ENCODE data around the gene EIF4B.
A peak's percentile ranks its signal among the peaks of the same experiment; 100 is the strongest.

EIF4B gene

GRCh38 chr12:53060064-53060720, 53.9 kb downstream of the EIF4B start:
- no peak for DNase-seq

DNA sequence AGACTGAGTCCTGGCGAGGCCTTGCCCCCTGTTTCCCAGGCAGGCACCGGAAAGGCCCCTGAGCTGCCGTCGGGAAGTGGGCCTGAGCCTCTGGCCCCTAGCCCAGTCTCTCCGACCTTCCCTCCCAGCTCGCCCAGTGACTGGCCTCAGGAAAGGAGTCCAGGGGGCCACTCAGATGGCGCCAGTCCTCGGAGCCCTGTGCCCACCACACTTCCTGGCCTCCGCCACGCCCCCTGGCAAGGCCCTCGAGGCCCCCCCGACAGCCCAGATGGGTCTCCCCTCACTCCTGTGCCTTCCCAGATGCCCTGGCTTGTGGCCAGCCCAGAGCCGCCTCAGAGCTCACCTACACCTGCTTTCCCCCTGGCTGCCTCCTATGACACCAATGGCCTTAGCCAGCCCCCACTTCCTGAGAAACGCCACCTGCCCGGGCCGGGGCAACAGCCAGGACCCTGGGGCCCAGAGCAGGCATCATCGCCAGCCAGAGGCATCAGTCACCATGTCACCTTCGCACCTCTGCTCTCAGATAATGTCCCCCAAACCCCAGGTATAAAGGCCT, 54.5 kb downstream of the EIF4B start:
- DNase-seq, result no peak

DNA sequence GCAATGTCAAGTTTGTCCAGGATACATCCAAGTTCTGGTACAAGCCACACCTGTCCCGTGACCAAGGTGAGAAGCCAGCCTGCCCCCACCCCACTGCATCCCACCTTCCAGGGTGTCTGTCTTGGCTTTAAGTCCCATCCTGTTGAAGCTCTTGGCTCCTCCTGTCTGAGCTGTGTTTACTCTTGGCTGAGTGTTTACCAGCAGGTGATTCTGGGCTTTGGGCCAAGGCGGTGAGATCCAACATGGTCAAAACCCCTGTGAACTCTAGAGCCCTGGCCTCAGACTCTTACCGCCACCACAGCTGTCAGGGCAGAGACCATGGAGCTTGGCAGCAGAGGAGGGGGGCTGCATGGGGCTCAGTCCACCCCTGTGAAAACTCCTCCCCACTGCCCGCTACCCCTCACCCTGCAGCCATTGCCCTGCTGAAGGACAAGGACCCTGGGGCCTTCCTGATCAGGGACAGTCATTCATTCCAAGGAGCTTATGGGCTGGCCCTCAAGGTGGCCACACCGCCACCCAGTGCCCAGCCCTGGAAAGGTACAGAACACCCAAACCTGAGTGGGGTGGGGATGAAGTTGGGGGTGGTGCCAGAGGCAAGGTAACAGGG, 55.3 kb downstream of the EIF4B start:
- DNase-seq, result no peak

DNA sequence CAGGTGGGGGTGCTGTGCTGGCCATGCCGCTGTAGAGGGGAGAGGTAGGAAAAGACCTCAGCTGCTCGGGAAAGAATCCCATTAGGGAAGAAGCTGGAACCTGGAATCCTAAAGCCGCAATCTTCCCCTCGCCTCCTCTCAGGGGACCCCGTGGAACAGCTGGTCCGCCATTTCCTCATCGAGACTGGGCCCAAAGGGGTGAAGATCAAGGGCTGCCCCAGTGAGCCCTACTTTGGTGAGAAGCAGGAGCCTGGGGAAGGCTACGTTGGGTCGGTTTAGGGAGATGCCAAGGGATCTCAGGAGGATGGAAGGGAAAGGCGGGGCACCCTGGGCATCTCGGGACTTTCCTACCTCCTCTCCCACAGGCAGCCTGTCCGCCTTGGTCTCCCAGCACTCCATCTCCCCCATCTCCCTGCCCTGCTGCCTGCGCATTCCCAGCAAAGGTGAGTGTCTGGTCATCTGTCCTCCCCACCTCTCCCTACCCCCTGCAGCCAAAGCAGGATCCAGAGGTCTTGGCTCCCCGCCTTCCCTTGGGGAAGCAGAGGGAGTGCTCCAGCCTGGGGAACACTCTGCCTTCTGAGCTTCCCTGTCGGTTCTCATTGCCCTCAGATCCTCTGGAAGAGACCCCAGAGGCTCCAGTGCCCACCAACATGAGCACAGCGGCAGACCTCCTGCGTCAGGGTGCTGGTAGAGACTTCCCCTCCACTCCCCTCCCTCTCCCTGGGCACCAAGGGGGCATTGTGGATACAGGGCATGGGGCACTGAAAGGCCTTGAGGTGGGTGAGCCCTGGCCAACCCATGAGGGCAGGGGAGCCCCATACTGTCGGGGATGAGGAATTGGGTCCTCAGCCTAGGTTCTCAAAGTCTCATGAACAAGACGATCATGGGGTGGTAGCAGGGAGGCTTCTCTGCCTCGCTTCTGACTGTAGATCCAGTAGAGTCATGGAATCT, 56.0 kb downstream of the EIF4B start:
- DNase-seq, result no peak

GRCh38 chr12:53062977-53063707, 56.9 kb downstream of the EIF4B start:
- no peak for DNase-seq

- DNase-seq, result no peak
Observed at GRCh38 chr12:53063708-53064612, 57.7 kb downstream of the EIF4B start.

GRCh38 chr12:53064613-53065436, 58.6 kb downstream of the EIF4B start:
- DNase-seq, result no peak

DNA sequence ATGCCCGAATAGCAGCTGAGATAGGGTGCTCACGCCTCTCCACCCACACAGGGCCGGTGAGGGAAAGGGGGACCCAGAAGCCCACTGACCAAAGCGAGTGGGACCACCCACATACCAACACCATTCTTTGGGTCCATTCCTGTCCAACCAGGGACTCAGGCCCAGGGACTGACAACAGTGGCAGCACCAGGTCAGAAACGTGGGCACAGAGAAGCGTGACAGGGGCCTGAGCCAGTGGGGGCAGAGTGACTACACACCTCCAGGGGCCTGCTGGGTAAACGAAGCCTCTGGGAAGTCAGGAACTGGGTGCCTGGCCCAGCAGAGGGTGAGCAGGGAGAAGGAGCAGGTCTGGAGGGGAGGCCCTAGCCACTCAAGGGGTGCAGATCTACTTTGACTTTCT, 59.2 kb downstream of the EIF4B start:
- no peak for DNase-seq

GRCh38 chr12:53065975-53066931, 60.0 kb downstream of the EIF4B start:
- peak; percentile 21 to 51 (median 36) for DNase-seq

DNA sequence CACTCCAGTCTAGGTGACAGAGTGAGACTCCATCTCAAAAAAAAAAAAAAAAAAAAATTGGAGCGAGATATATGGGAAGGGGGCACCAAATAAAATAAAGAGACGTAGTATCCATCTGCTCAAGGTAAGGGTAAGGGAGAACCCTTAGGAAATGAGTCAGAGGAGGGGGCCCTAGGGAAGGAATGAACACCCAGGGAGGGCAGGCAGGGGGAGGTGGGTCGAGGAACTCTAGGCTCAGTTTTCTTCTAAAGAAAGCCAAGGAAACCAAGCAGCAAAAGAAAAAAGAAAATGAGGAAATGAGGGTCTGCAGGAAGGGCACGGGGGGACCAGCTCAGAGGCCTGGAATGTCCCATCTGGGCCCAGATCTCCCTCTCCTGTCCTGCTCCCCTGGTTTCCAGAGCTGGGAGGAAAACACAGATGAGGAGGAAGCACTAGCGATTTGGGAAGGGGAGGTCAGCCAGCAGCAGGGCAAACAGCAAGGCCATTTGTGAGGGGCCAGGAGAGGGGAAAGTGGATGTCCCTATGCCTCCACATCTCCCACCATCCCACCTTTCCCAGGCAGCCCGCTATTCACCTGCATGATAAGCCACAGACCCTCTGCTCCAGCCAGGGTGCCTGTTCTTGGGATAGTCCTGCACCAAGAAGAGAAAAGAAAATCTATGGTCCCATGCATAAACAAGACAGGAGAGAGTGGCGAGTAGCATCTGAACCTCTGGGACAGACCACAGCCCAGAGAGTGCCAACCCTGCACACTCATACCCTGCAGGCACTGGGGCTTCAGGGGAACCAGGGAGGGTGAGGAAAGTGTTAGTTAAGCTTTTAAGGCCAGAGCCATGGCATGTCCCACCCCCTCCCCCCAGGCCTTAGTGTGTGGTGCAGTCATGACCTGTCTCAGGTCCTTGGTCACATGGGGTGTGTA, 61.1 kb downstream of the EIF4B start:
- no peak for DNase-seq

DNA sequence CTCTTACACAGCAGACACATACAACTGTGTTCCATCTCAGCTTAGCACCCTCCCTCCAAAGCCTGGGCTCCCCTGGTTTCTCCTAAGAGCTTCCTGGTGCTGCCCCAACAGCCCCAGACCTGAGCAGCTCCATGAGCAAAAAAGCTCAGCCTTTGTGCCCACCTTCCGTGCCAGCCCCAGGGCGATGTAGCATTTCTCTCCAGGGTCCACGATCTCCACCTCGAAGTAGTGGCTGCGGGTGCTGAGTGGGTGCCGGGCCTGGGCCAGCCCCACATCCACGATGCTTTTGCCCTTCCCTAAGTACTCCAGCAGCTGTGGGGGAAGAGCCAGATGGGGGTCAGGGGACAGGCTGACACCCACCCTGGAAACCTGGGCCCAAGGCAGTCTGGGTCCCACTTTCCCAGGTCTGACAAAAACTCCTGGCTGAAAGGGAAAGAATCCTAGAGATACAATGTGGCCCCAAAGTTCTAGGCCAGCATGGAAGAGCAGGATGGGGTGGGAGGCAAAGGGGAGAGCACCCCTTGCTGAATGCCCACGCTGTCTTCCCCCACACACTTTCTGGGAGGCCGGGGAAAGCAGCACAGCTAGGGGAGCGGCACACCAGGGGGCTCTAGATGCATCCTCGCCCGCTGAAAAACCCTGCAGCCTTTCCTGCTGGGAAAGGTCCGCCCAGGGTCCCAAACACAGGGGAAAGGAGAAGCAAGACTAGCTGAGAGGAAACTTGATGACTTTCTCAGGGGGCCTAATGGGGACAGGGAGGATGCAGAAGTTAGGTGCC, 61.9 kb downstream of the EIF4B start:
- DNase-seq, result no peak

DNA sequence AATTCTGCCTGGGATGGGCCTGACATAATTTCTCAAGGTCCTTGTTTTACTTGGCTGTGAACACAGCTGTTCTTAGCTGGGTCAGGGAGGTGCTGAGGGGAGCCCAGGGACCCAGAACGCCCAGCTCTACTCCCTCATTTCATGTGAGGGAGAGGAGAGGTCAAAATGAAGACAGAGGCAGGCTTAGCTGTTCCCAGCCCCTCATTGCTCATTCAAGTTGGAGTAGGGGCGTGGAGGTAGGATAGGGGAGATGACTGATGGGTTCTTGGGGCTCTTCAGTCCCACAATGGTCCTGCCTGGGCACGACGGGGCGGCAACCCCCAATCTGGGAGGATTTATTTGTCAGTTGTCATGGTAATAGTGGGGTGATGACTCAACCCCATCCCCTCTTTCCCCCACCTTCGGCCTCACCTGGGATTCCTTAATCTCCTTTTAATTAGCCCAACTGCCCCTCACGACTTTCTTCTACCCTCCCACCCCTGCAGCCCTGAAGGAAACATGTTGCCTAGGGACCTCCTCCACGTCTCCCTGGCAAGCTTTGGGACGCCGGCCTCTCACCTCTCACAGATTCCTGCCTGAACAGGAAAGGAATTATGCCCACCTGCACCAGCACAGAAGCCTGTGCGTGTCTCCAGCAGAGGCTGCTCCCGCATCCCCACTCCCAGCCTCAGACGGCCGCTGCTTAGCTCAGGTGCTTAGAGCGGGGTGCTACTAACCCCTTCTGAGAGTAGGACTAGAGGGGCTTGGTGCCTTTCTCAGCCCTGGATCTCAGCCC, 62.7 kb downstream of the EIF4B start:
- DNase-seq, result no peak

- DNase-seq, result no peak
Observed at GRCh38 chr12:53069621-53070410, 63.6 kb downstream of the EIF4B start.

DNA sequence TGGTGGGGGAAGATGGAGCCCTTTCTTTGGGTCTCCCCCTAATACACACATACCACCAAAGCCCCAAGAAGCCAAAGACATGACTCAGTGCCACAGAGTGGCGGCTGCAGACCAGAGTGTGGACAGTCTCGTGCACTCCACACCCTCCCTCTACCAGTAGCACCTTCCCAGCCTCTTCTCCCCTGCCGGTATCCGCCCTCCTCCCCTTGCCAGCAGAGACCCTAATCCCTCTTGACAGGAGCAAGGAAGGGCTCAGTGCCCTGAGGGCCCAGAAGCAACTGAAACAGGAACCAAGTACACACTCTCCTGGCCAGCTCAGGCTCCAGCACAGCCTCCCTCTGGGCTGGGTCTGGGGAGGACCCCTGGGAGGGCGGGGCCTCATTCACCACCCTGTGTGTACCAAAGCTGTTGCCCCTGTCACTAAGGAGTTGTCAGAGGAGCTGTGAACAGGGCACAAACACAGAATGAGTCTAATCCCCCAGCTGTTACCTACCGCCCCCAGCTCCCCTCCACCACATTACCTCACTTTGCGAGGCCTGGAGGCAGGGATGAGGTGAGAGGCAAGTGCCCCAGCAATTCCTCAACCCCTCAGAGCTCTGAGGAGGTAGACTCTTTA, 64.7 kb downstream of the EIF4B start:
- no peak for DNase-seq
